H1 (cell line): ENCODE results near the gene POC1B. TPM values are rescaled to one million over a fixed set of nuclear protein-coding genes. Genes with fewer than 3 reads are reported as not detected.

Experiments used
- CTCF ChIA-PET: fragments of 300-600 bp; sonication (Branson Sonifier 250); formaldehyde crosslinking; loops from one replicate; lab custom pipeline; 2021; ENCODE audit not compliant: partially characterized antibody; lab: Charles Lee
- POLR2A ChIA-PET: fragments of 300-600 bp; sonication (Branson Sonifier 250); formaldehyde crosslinking; loops from one replicate; lab custom pipeline; 2021; ENCODE audit warnings: inconsistent platforms; ENCODE audit not compliant: partially characterized antibody; lab: Charles Lee
- DNase-seq, 2 experiments: peaks; one replicate each; pipeline versions ENCODE4 v3.0.0 to v3.0.0-alpha.2; 2010 to 2022; ENCODE audit warnings: low spot score in 2 of 2, low read depth in 1 of 2, mixed read lengths in 1 of 2
- FAIRE-seq: peaks from 2 replicates; lab custom pipeline; 2011; peaks lifted over from hg19 to GRCh38; lab: Jason Lieb, UNC
- H2AFZ ChIP-seq: 2 replicates; pipeline ENCODE4 v1.8.1; 2012; ENCODE audit warnings: low read length, inconsistent platforms
- H2AK5ac ChIP-seq: 2 replicates; pipeline ENCODE4 v1.6.1; 2013; ENCODE audit warnings: low read depth, low read length
- H2BK120ac ChIP-seq: replicated peaks from 2 replicates; pipeline ENCODE3; 2013; ENCODE audit warnings: low read depth, low read length, inconsistent platforms
- H2BK12ac ChIP-seq: 2 replicates; pipeline ENCODE4 v1.6.1; 2013; ENCODE audit warnings: low read depth, low read length
- H2BK15ac ChIP-seq: 2 replicates; pipeline ENCODE4 v1.6.1; 2013; ENCODE audit warnings: low read length
- H2BK20ac ChIP-seq: 2 replicates; pipeline ENCODE4 v1.6.1; 2013; ENCODE audit warnings: low read length
- H2BK5ac ChIP-seq: 2 replicates; pipeline ENCODE4 v1.6.1; 2013; ENCODE audit warnings: low read depth, low read length
- H3K14ac ChIP-seq: 2 replicates; pipeline ENCODE4 v1.6.1; 2013; ENCODE audit warnings: inconsistent platforms; ENCODE audit not compliant: insufficient read length
- H3K18ac ChIP-seq: 2 replicates; pipeline ENCODE4 v1.6.1; 2013; ENCODE audit warnings: low read length; ENCODE audit errors: extremely low read depth
- H3K23ac ChIP-seq: 2 replicates; pipeline ENCODE4 v1.6.1; 2013; ENCODE audit warnings: inconsistent platforms; ENCODE audit not compliant: insufficient read length
- H3K23me2 ChIP-seq: 2 replicates; pipeline ENCODE4 v1.6.1; 2013; ENCODE audit warnings: low read depth, low read length
- H3K27ac ChIP-seq: 2 replicates; pipeline ENCODE4 v1.6.1; 2011; ENCODE audit warnings: low read depth, low read length, inconsistent platforms
- H3K27me3 ChIP-seq, 4 experiments: replicated peaks in 1 of 4; 1 replicate in 1 of 4; 2 replicates in 3 of 4; pipeline versions ENCODE4 v1.6.1 to v1.8.1; 2011 to 2013; ENCODE audit warnings: low read length in 3 of 4, mild to moderate bottlenecking in 3 of 4, inconsistent platforms in 2 of 4, mixed read lengths in 2 of 4, moderate library complexity in 1 of 4; ENCODE audit not compliant: control insufficient read depth in 3 of 4, insufficient read depth in 3 of 4; ENCODE audit errors: extremely low read depth in 1 of 4
- H3K36me3 ChIP-seq, 4 experiments: 2 replicates each; pipeline versions ENCODE4 v1.6.1 to v1.8.1; 2011 to 2013; ENCODE audit warnings: mild to moderate bottlenecking in 4 of 4, low read length in 3 of 4, moderate library complexity in 2 of 4, control low read depth in 1 of 4, inconsistent platforms in 1 of 4; ENCODE audit not compliant: insufficient read depth in 4 of 4, control insufficient read depth in 2 of 4
- H3K4ac ChIP-seq: replicated peaks from 2 replicates; pipeline ENCODE3; 2013; ENCODE audit warnings: low read length, low read depth, mixed read lengths, inconsistent platforms; ENCODE audit not compliant: insufficient read length
- H3K4me1 ChIP-seq, 4 experiments: replicated peaks in 1 of 4; 1 replicate in 1 of 4; 2 replicates in 3 of 4; pipeline versions ENCODE4 v1.6.1 to v1.8.1; 2011 to 2013; ENCODE audit warnings: low read length in 3 of 4, inconsistent platforms in 2 of 4, mixed read lengths in 1 of 4; ENCODE audit not compliant: insufficient read depth in 4 of 4, control insufficient read depth in 3 of 4
- H3K4me2 ChIP-seq, 2 experiments: 2 replicates each; pipeline versions ENCODE4 v1.6.1 to v1.8.1; 2011 to 2013; ENCODE audit warnings: low read depth in 2 of 2, low read length in 2 of 2, control low read depth in 1 of 2, inconsistent platforms in 1 of 2, mild to moderate bottlenecking in 1 of 2; ENCODE audit not compliant: insufficient read depth in 1 of 2
- H3K4me3 ChIP-seq, 4 experiments: fragments of 200-600, 300-600 bp in 1 of 4; sonication (generic), shearing (Covaris generic), sonication (Bioruptor Twin) in 1 of 4; 2 replicates each; pipeline versions ENCODE4 v1.5.1 to v1.8.1; 2011 to 2016; ENCODE audit warnings: low read length in 4 of 4, low read depth in 3 of 4, control low read depth in 2 of 4, inconsistent platforms in 2 of 4, mild to moderate bottlenecking in 2 of 4, mixed read lengths in 1 of 4, moderate library complexity in 1 of 4; ENCODE audit not compliant: insufficient read depth in 2 of 4; ENCODE audit errors: extremely low read depth in 1 of 4
- H3K56ac ChIP-seq: replicated peaks from 2 replicates; pipeline ENCODE3; 2013; ENCODE audit warnings: low read depth, mild to moderate bottlenecking, mixed read lengths, low read length, inconsistent platforms; ENCODE audit not compliant: insufficient read length
- H3K79me1 ChIP-seq: 2 replicates; pipeline ENCODE4 v1.6.1; 2013; ENCODE audit warnings: low read depth, low read length, control low read depth
- H3K79me2 ChIP-seq, 2 experiments: 2 replicates each; pipeline versions ENCODE4 v1.6.1 to v1.8.1; 2012 to 2013; ENCODE audit warnings: low read length in 2 of 2, mild to moderate bottlenecking in 2 of 2, inconsistent platforms in 1 of 2; ENCODE audit not compliant: insufficient read depth in 2 of 2, control insufficient read depth in 1 of 2
- H3K9ac ChIP-seq, 4 experiments: replicated peaks in 1 of 4; 1 replicate in 1 of 4; 2 replicates in 3 of 4; pipeline versions ENCODE4 v1.6.1 to v1.8.1; 2011 to 2013; ENCODE audit warnings: low read depth in 3 of 4, low read length in 3 of 4, control low read depth in 2 of 4, mild to moderate bottlenecking in 2 of 4, moderate library complexity in 2 of 4, inconsistent platforms in 1 of 4; ENCODE audit errors: extremely low read depth in 1 of 4
- H3K9me3 ChIP-seq, 2 experiments: 2 replicates each; pipeline versions ENCODE4 v1.6.1 to v1.8.1; 2012 to 2013; ENCODE audit warnings: mild to moderate bottlenecking in 2 of 2, moderate library complexity in 2 of 2, control low read depth in 1 of 2, inconsistent platforms in 1 of 2, low read depth in 1 of 2, low read length in 1 of 2, mixed read lengths in 1 of 2; ENCODE audit not compliant: insufficient read depth in 2 of 2
- H4K20me1 ChIP-seq, 2 experiments: replicated peaks in 1 of 2; 2 replicates each; pipeline versions ENCODE3 to v1.8.1; 2011 to 2013; ENCODE audit warnings: inconsistent platforms in 2 of 2, low read length in 2 of 2, mild to moderate bottlenecking in 1 of 2; ENCODE audit not compliant: insufficient read depth in 2 of 2, control insufficient read depth in 1 of 2
- H4K5ac ChIP-seq: 2 replicates; pipeline ENCODE4 v1.6.1; 2013; ENCODE audit warnings: low read length, low read depth, mixed read lengths, inconsistent platforms; ENCODE audit not compliant: insufficient read length
- H4K8ac ChIP-seq: 2 replicates; pipeline ENCODE4 v1.8.0; 2013; ENCODE audit warnings: mild to moderate bottlenecking, moderate library complexity, low read length, inconsistent platforms; ENCODE audit not compliant: insufficient read depth; ENCODE audit errors: extremely low read depth
- H4K91ac ChIP-seq: replicated peaks from 2 replicates; pipeline ENCODE3; 2013; ENCODE audit warnings: low read length, mixed read lengths, inconsistent platforms; ENCODE audit not compliant: insufficient read length
- BCL11A ChIP-seq, 2 experiments: IDR thresholded peaks; one replicate each; pipeline ENCODE4 v1.6.1; 2011; ENCODE audit warnings: low read depth in 2 of 2, low read length in 2 of 2, mild to moderate bottlenecking in 2 of 2
- CHD2 ChIP-seq: IDR thresholded peaks from 2 replicates; pipeline ENCODE4 v1.6.1; 2012; ENCODE audit warnings: low read length, improper control_type of control experiment
- CREB1 ChIP-seq: IDR thresholded peaks from 2 replicates; pipeline ENCODE4 v1.6.1; 2012; ENCODE audit warnings: inconsistent platforms
- FOSL1 ChIP-seq: IDR thresholded peaks from 2 replicates; pipeline ENCODE4 v1.6.1; 2011; ENCODE audit warnings: mild to moderate bottlenecking, low read depth, low read length, moderate library complexity; ENCODE audit not compliant: insufficient read depth
- GTF2F1 ChIP-seq: IDR thresholded peaks from 2 replicates; pipeline ENCODE4 v1.6.1; 2012; ENCODE audit warnings: low read depth, low read length, improper control_type of control experiment, borderline replicate concordance
- HDAC6 ChIP-seq: IDR thresholded peaks from one replicate; pipeline ENCODE4 v1.7.1; 2012; ENCODE audit warnings: low read depth, mild to moderate bottlenecking, inconsistent platforms, low read length, moderate library complexity
- MAFK ChIP-seq: IDR thresholded peaks from 2 replicates; pipeline ENCODE4 v1.6.1; 2012; ENCODE audit warnings: low read depth, mild to moderate bottlenecking, improper control_type of control experiment, low read length
- RXRA ChIP-seq: IDR thresholded peaks from 2 replicates; pipeline ENCODE4 v1.6.1; 2011; ENCODE audit warnings: low read depth, mild to moderate bottlenecking, low read length, moderate library complexity; ENCODE audit not compliant: insufficient read depth
- SAP30 ChIP-seq: fragments of 300-600 bp; sonication (generic); IDR thresholded peaks from 2 replicates; pipeline ENCODE4 v1.7.1; 2012; ENCODE audit warnings: low read length, moderate library complexity, mild to moderate bottlenecking, inconsistent platforms; ENCODE audit not compliant: insufficient read depth, insufficient replicate concordance
- SIX5 ChIP-seq: IDR thresholded peaks from 2 replicates; pipeline ENCODE4 v1.6.1; 2011; ENCODE audit warnings: mild to moderate bottlenecking, low read depth, low read length
- SP1 ChIP-seq: IDR thresholded peaks from 2 replicates; pipeline ENCODE4 v1.6.1; 2011; ENCODE audit warnings: low read depth, low read length
- SUZ12 ChIP-seq: fragments of 200-600 bp; sonication (generic); IDR thresholded peaks from 2 replicates; pipeline ENCODE4 v1.6.1; 2012; ENCODE audit warnings: mild to moderate bottlenecking, inconsistent platforms, low read length, moderate library complexity, mixed read lengths
- polyA plus RNA-seq, 7 experiments: library from polyadenylated mRNA; depleted of rRNA in 3 of 7; stranded (reverse) in 5 of 7; unstranded in 2 of 7; fragments of >200 nt in 5 of 7; fragments of 200-250 nt in 2 of 7; gene quantifications; 1 replicate in 5 of 7; 2 replicates in 1 of 7; 4 replicates in 1 of 7; pipeline versions ENCODE4 v1.2.1 to v1.2.3, GENCODE V29; 2011 to 2013; ENCODE audit warnings: missing spikeins in 2 of 7, mixed read lengths in 2 of 7
- total RNA-seq: library from RNA; stranded (reverse); fragmentation: NEBNext Ultra II Directional; extraction: Animal tissue kit (Norgen Biotek cat#: 25700); gene quantifications from 2 replicates; pipeline ENCODE4 v1.2.1, GENCODE V29; 2021
- TF ChIP-seq, protein P1 (sequence below), 3 experiments: IDR thresholded peaks; 1 replicate in 2 of 3; 2 replicates in 1 of 3; pipeline versions ENCODE4 v1.5.1 to v1.6.1; 2011; ENCODE audit warnings: low read length in 3 of 3, mild to moderate bottlenecking in 3 of 3, inconsistent platforms in 2 of 3, low read depth in 1 of 3, moderate library complexity in 1 of 3; ENCODE audit not compliant: insufficient read depth in 1 of 3; ENCODE audit errors: control extremely low read depth in 1 of 3

The POC1B gene
- total and polyA plus RNA-seq, 2 of the 8 experiments (the other 6 are each of a cell fraction or from before 2014, with no cell fraction given): 7.5 to 16.3 TPM

DNA sequence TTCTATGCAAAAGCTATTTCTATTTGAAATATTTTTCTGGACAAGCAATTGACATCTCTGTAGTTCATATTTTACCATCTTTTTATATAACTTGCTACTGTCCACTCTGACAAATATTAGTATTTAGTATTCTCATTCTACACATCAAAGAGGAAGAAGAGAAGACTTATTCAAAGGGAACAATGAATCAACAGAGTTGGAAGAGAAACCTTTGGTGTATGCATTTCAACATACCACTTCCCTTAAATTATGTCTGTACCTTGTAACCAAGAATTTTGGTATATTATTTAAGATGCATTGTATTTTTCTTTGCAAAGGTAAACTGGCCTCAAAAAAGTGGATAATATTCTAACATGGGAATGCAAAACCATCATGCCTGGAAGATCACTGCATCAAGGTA, 101.5 kb downstream of the POC1B start:
- Histone ChIP-seq H2BK20ac (no peak overlapping the region), H3K14ac (no peak overlapping the region), H3K4ac (no peak overlapping the region), H3K4me2 (no peak overlapping the region), H2AK5ac (no peak overlapping the region), H3K4me3 (no peak overlapping the region), H2BK12ac (no peak overlapping the region), H3K36me3 (no peaks in the 10 kb centered on the region), H2AFZ (no peak overlapping the region), H4K20me1 (no peaks in the 10 kb centered on the region), H3K23me2 (no peaks in the 10 kb centered on the region), H3K27me3 (no peaks in the 10 kb centered on the region), H4K8ac (no peak overlapping the region), H3K18ac (no peak overlapping the region), H3K79me2 (no peaks in the 10 kb centered on the region), H3K23ac (no peak overlapping the region), H3K4me1 (no peaks in the 10 kb centered on the region), H3K79me1 (no peaks in the 10 kb centered on the region), H2BK5ac (no peak overlapping the region), H3K9me3 (no peaks in the 10 kb centered on the region), H4K91ac (no peak overlapping the region), H4K5ac (no peak overlapping the region), H3K56ac (no peak overlapping the region), H3K9ac (peak overlapping the region in 1 of 4 experiments; percentile 34; a peak in 1 of 7 replicates), H3K27ac (no peak overlapping the region), H2BK15ac (no peak overlapping the region), H2BK120ac (no peak overlapping the region)
- ChIA-PET CTCF (no interaction called here), POLR2A (no interaction called here)
- FAIRE-seq (no peak), DNase-seq (no peak)
- TF ChIP-seq MAFK (no peak), CREB1 (no peak), SP1 (no peak), SAP30 (no peak), SIX5 (no peak), BCL11A (IDR thresholded peaks at IDR 0.05; ENCODE audit: low read depth in 2 of 2, low read length in 2 of 2) (no peak), CHD2 (no peak), RXRA (no peak), GTF2F1 (no peak), HDAC6 (no peak), FOSL1 (no peak), SUZ12 (no peak)
- TF ChIP-seq, protein P1, sequence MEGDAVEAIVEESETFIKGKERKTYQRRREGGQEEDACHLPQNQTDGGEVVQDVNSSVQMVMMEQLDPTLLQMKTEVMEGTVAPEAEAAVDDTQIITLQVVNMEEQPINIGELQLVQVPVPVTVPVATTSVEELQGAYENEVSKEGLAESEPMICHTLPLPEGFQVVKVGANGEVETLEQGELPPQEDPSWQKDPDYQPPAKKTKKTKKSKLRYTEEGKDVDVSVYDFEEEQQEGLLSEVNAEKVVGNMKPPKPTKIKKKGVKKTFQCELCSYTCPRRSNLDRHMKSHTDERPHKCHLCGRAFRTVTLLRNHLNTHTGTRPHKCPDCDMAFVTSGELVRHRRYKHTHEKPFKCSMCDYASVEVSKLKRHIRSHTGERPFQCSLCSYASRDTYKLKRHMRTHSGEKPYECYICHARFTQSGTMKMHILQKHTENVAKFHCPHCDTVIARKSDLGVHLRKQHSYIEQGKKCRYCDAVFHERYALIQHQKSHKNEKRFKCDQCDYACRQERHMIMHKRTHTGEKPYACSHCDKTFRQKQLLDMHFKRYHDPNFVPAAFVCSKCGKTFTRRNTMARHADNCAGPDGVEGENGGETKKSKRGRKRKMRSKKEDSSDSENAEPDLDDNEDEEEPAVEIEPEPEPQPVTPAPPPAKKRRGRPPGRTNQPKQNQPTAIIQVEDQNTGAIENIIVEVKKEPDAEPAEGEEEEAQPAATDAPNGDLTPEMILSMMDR (IDR thresholded peaks at IDR 0.05; ENCODE audit: control extremely low read depth in 1 of 3, insufficient read depth in 1 of 3, low read depth in 1 of 3, low read length in 3 of 3): no peak
